Naive B cell (primary cell): ENCODE results near the gene PEAR1. TPM values are rescaled to one million over a fixed set of nuclear protein-coding genes. Genes with fewer than 3 reads are reported as not detected.
A peak's percentile ranks its signal among the peaks of the same experiment; 100 is the strongest.

Experiments used
- ATAC-seq, 2 donors: fragments of 150-1000 bp; cut with Tn5 transposase; 2 replicates each; pipeline ENCODE4 v1.10.0; 2021; ENCODE audit warnings: low read depth in 2 of 2, mild to moderate bottlenecking in 2 of 2, moderate library complexity in 2 of 2
- DNase-seq: peaks from one replicate; pipeline ENCODE4 v3.0.0; 2022
- H3K27ac Mint-ChIP-seq, 6 donors: one replicate each; pipeline ENCODE4 v1.8.0; 2020 to 2022; ENCODE audit warnings: mild to moderate bottlenecking in 6 of 6, mixed read lengths in 6 of 6, moderate library complexity in 5 of 6, inconsistent platforms in 2 of 6
- H3K27me3 Mint-ChIP-seq, 3 donors: one replicate each; pipeline ENCODE4 v1.8.0; 2021 to 2022; ENCODE audit warnings: mixed read lengths in 3 of 3, mild to moderate bottlenecking in 1 of 3
- H3K36me3 Mint-ChIP-seq, 2 donors: one replicate each; pipeline ENCODE4 v1.8.0; 2020 to 2022; ENCODE audit warnings: mixed read lengths in 2 of 2, inconsistent platforms in 1 of 2, mild to moderate bottlenecking in 1 of 2
- H3K4me1 Mint-ChIP-seq, 3 donors: one replicate each; pipeline ENCODE4 v1.8.0; 2020 to 2022; ENCODE audit warnings: mixed read lengths in 3 of 3, inconsistent platforms in 1 of 3, mild to moderate bottlenecking in 1 of 3, moderate library complexity in 1 of 3
- H3K4me3 Mint-ChIP-seq, 8 donors: one replicate each; pipeline ENCODE4 v1.8.0; 2020 to 2022; ENCODE audit warnings: mild to moderate bottlenecking in 8 of 8, mixed read lengths in 8 of 8, moderate library complexity in 8 of 8, inconsistent platforms in 2 of 8
- H3K9me3 Mint-ChIP-seq, 7 donors: one replicate each; pipeline ENCODE4 v1.8.0; 2020 to 2022; ENCODE audit warnings: mixed read lengths in 7 of 7, mild to moderate bottlenecking in 5 of 7, inconsistent platforms in 2 of 7, moderate library complexity in 1 of 7
- polyA plus RNA-seq, 6 donors: library from polyadenylated mRNA; unstranded; fragments of 300-500 nt; fragmentation: Illumina TruSeq; gene quantifications; one replicate each; pipeline ENCODE4 v1.2.3, GENCODE V29; 2021; ENCODE audit warnings: low read depth in 6 of 6

Gene PEAR1
- polyA plus RNA-seq, 6 donors from 2014 or later, result 0.11 to 0.85 (median 0.27) TPM; not detected in 3

DNA sequence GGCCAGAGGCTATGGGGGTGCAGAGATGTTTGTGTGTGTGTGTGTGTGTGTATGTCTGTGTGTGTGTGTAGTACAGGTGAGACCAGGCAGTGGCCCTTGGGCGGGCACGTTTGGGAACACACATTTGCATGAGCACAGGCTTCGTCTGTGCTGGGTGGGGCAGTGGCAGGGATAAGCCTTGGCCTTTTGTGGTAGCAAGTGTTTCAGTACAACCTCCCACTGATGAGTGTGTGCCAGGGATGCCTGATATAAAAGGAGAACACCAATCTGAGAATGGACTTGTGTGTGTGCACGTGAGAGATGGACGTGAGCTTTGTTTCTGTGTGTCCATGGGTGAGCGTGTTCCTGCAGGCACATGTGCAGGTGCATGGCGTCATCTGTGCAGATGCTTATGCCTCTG, 29.9 kb upstream of the PEAR1 start:
- no peaks in the 10 kb centered on the region for H3K36me3 Mint-ChIP-seq
- H3K27me3 Mint-ChIP-seq, result peaks cover 33 to 82% (median 73%) of the 10 kb centered on the region in 3 donors
- H3K4me1 Mint-ChIP-seq, result peaks cover 12 to 15% (median 14%) of the 10 kb centered on the region in 3 donors
- no peak for ATAC-seq
- DNase-seq, result no peak
- H3K9me3 Mint-ChIP-seq, result no peaks in the 10 kb centered on the region
- H3K27ac Mint-ChIP-seq, result no peak overlapping the region
- peak overlapping the region in 1 of 8 donors; percentile 37 for H3K4me3 Mint-ChIP-seq

GRCh38 chr1:156864796-156865195, 28.7 kb upstream of the PEAR1 start:
- Mint-ChIP-seq H3K4me1 (peaks cover 10 to 13% (median 12%) of the 10 kb centered on the region in 3 donors), H3K36me3 (no peaks in the 10 kb centered on the region), H3K27ac (no peak overlapping the region), H3K27me3 (peaks cover 40 to 82% (median 80%) of the 10 kb centered on the region in 3 donors), H3K4me3 (no peak overlapping the region), H3K9me3 (no peaks in the 10 kb centered on the region)
- ATAC-seq, result no peak
- no peak for DNase-seq

DNA sequence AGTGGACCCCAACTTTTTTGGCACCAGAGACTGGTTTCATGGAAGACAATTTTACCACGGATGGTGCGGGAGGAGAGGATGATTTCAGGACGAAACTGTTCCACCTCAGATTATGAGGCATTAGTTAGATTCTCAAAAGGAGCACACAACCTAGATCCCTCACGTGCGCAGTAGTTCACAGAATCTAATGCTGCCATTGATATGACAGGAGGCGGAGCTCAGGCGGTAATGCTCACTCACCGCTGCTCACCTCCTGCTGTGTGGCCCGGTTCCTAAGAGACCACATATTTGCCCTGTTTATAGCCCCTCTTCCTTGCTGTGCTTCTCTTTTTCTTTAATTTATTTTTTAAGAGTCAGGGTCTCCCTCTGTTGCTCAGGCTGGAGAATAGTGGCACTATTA, 28.3 kb upstream of the PEAR1 start:
- H3K27me3 Mint-ChIP-seq, result peaks cover 35 to 80% (median 78%) of the 10 kb centered on the region in 3 donors
- peaks cover 7 to 9% (median 7%) of the 10 kb centered on the region in 3 donors for H3K4me1 Mint-ChIP-seq
- H3K9me3 Mint-ChIP-seq, result no peaks in the 10 kb centered on the region
- ATAC-seq (no peak), DNase-seq (no peak)
- no peaks in the 10 kb centered on the region for H3K36me3 Mint-ChIP-seq
- H3K4me3 Mint-ChIP-seq, result no peak overlapping the region
- no peak overlapping the region for H3K27ac Mint-ChIP-seq

GRCh38 chr1:156865865-156866248, 27.7 kb upstream of the PEAR1 start:
- Mint-ChIP-seq H3K4me1 (peaks cover 4 to 7% (median 5%) of the 10 kb centered on the region in 3 donors), H3K27ac (peak overlapping the region in 1 of 6 donors; percentile 70), H3K36me3 (no peaks in the 10 kb centered on the region), H3K9me3 (no peaks in the 10 kb centered on the region), H3K27me3 (peaks cover 34 to 80% (median 74%) of the 10 kb centered on the region in 3 donors), H3K4me3 (peak overlapping the region in 1 of 8 donors; percentile 67)
- DNase-seq (no peak), ATAC-seq (no peak)

DNA sequence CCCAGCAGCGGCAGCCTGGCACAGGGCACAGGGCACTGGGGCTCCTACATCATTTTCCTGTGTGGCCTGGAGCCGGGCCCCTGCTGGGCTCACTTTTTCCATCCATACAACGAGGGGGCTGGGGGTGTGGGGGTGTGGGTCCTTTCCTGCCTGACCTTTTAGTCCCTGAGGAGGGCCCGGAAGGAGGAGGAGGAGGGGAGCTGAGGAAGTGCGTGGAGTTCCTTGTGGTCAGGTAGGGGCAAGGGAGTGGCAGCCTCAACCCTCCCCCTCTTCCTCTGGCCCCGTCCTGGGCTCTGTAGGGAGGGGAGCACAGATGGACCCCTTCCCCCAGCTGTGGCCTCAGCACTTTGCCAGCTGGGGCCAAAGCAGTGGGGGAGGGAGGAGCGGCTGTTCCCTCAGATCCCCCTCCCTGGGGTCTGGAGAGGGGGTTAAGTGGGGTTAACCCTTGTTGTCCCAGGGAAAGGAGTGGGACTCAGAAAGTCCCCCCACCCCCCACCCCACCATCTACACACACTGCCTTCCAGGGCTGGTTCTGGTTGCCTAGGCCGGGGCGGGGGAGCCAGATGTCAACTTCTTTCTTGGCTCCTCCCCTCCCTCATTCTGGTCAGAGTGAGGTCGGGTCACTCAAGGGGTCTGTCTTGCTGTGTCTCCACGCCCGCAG, 27.1 kb upstream of the PEAR1 start:
- Mint-ChIP-seq H3K36me3 (no peaks in the 10 kb centered on the region), H3K4me3 (no peak overlapping the region), H3K27ac (no peak overlapping the region), H3K9me3 (no peaks in the 10 kb centered on the region), H3K27me3 (peaks cover 37 to 78% (median 74%) of the 10 kb centered on the region in 3 donors), H3K4me1 (peaks cover 4 to 7% (median 5%) of the 10 kb centered on the region in 3 donors)
- no peak for DNase-seq
- no peak for ATAC-seq

DNA sequence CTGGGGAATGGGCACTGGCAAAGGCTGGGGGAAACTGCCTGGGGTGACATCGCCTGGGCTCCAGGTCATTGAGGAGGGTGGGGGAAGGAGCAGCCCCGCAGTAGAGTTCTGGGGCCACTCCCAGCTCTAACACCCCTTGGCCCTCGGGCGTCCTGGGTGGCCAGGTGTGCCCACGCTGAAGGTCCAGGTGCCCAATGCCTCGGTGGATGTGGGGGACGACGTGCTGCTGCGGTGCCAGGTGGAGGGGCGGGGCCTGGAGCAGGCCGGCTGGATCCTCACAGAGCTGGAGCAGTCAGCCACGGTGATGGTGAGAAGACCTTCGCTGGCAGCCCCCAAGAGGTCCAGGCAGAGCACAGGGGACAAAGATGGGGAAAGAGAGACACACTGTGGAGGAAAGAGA, 25.2 kb upstream of the PEAR1 start:
- no peak for ATAC-seq
- peaks cover 0 to 4% (median 0%) of the 10 kb centered on the region in 3 donors for H3K4me1 Mint-ChIP-seq
- H3K27ac Mint-ChIP-seq, result no peak overlapping the region
- no peak for DNase-seq
- no peaks in the 10 kb centered on the region for H3K36me3 Mint-ChIP-seq
- no peak overlapping the region for H3K4me3 Mint-ChIP-seq
- H3K27me3 Mint-ChIP-seq, result peaks cover 27 to 73% (median 68%) of the 10 kb centered on the region in 3 donors
- no peaks in the 10 kb centered on the region for H3K9me3 Mint-ChIP-seq

GRCh38 chr1:156869455-156869854, 24.1 kb upstream of the PEAR1 start:
- Mint-ChIP-seq H3K36me3 (no peaks in the 10 kb centered on the region), H3K27me3 (peaks cover 31 to 73% (median 68%) of the 10 kb centered on the region in 3 donors), H3K4me3 (no peak overlapping the region), H3K4me1 (peaks cover 0 to 4% (median 0%) of the 10 kb centered on the region in 3 donors), H3K9me3 (no peaks in the 10 kb centered on the region), H3K27ac (peak overlapping the region in 1 of 6 donors; percentile 38)
- ATAC-seq, result no peak
- DNase-seq, result no peak

- H3K4me3 Mint-ChIP-seq, result no peak overlapping the region
- H3K36me3 Mint-ChIP-seq, result no peaks in the 10 kb centered on the region
- H3K9me3 Mint-ChIP-seq, result no peaks in the 10 kb centered on the region
- DNase-seq (no peak), ATAC-seq (no peak)
- H3K27ac Mint-ChIP-seq, result no peak overlapping the region
- H3K4me1 Mint-ChIP-seq, result peaks cover 0 to 2% (median 0%) of the 10 kb centered on the region in 3 donors
- H3K27me3 Mint-ChIP-seq, result peaks cover 46 to 76% (median 57%) of the 10 kb centered on the region in 3 donors
Observed at GRCh38 chr1:156873659-156874058, 19.9 kb upstream of the PEAR1 start.

DNA sequence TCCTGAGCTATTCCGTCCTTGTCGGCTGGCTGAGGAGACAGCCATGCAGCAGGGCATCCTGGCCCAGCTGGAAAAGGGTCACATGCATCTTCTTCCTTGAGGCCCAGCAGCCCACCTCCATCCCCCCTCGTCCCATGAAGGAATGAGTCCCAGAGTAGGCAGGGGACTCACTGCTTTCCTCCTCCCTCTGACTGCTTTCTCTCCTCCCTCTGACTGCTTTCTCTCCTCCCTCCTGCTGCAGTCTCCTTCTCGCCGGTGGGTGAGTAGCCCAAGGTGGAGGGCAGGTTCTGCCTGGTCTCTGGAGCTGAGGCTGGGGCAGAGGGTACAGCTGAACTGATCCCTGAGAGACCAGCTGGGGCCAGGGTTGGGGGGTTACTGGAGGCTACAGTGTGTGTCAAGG, 19.4 kb upstream of the PEAR1 start:
- Mint-ChIP-seq H3K27ac (peak overlapping the region in 1 of 6 donors; percentile 59), H3K4me3 (peak overlapping the region in 1 of 8 donors; percentile 26), H3K4me1 (no peaks in the 10 kb centered on the region), H3K36me3 (no peaks in the 10 kb centered on the region), H3K27me3 (peaks cover 42 to 76% (median 56%) of the 10 kb centered on the region in 3 donors), H3K9me3 (no peaks in the 10 kb centered on the region)
- no peak for DNase-seq
- no peak for ATAC-seq

GRCh38 chr1:156874572-156875340, 18.8 kb upstream of the PEAR1 start:
- ATAC-seq (no peak), DNase-seq (no peak)
- Mint-ChIP-seq H3K27me3 (peaks cover 38 to 75% (median 59%) of the 10 kb centered on the region in 3 donors), H3K27ac (peak overlapping the region in 1 of 6 donors; percentile 59), H3K4me1 (no peaks in the 10 kb centered on the region), H3K36me3 (no peaks in the 10 kb centered on the region), H3K9me3 (no peaks in the 10 kb centered on the region), H3K4me3 (peak overlapping the region in 1 of 8 donors; percentile 47)

DNA sequence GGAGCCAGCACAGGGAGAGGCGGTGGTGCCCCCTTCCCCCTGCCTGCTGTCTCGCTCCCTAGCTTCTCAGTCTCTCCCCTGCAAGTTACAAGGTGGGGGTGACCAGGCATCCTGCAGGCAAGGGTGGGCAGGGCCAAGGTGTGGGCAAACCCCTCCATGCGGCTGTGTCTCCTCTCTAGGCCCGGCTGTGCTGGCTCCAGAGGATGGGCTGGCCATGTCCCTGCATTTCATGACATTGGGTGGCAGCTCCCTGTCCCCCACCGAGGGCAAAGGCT, 18.2 kb upstream of the PEAR1 start:
- Mint-ChIP-seq H3K27me3 (peaks cover 38 to 75% (median 64%) of the 10 kb centered on the region in 3 donors), H3K4me3 (no peak overlapping the region), H3K27ac (no peak overlapping the region), H3K4me1 (no peaks in the 10 kb centered on the region), H3K9me3 (no peaks in the 10 kb centered on the region), H3K36me3 (no peaks in the 10 kb centered on the region)
- DNase-seq (no peak), ATAC-seq (no peak)

GRCh38 chr1:156876281-156876680, 17.2 kb upstream of the PEAR1 start:
- Mint-ChIP-seq H3K27ac (no peak overlapping the region), H3K27me3 (peaks cover 39 to 81% (median 67%) of the 10 kb centered on the region in 3 donors), H3K4me3 (no peak overlapping the region), H3K4me1 (no peaks in the 10 kb centered on the region), H3K36me3 (no peaks in the 10 kb centered on the region), H3K9me3 (no peaks in the 10 kb centered on the region)
- no peak for ATAC-seq
- no peak for DNase-seq

GRCh38 chr1:156877433-156878170, 15.9 kb upstream of the PEAR1 start:
- DNase-seq (no peak), ATAC-seq (no peak)
- H3K27ac Mint-ChIP-seq, result no peak overlapping the region
- H3K36me3 Mint-ChIP-seq, result no peaks in the 10 kb centered on the region
- H3K4me1 Mint-ChIP-seq, result no peaks in the 10 kb centered on the region
- no peaks in the 10 kb centered on the region for H3K9me3 Mint-ChIP-seq
- H3K27me3 Mint-ChIP-seq, result peaks cover 40 to 81% (median 66%) of the 10 kb centered on the region in 3 donors
- H3K4me3 Mint-ChIP-seq, result no peak overlapping the region
